Ishikawa (cell line): ENCODE results near the gene TMPRSS11B.

ENCODE experiments used
- CEBPB ChIP-seq: IDR thresholded peaks from 2 replicates; pipeline ENCODE4 v1.6.1; 2012
- CREB1 ChIP-seq: IDR thresholded peaks from 2 replicates; pipeline ENCODE4 v1.6.1; 2012; ENCODE audit warnings: low read depth
- EGR1 ChIP-seq: IDR thresholded peaks from 2 replicates; pipeline ENCODE4 v1.6.1; 2012
- EP300 ChIP-seq: IDR thresholded peaks from 2 replicates; pipeline ENCODE4 v1.6.1; 2012; ENCODE audit warnings: borderline replicate concordance
- FOXM1 ChIP-seq: IDR thresholded peaks from 2 replicates; pipeline ENCODE4 v1.6.1; 2012; ENCODE audit warnings: low read depth, borderline replicate concordance
- MAX ChIP-seq: IDR thresholded peaks from 2 replicates; pipeline ENCODE4 v1.6.1; 2012
- NFIC ChIP-seq: IDR thresholded peaks from 2 replicates; pipeline ENCODE4 v1.6.1; 2012
- RAD21 ChIP-seq: IDR thresholded peaks from 2 replicates; pipeline ENCODE4 v1.6.1; 2012; ENCODE audit warnings: low read depth
- REST ChIP-seq: IDR thresholded peaks from 2 replicates; pipeline ENCODE4 v1.6.1; 2012; ENCODE audit warnings: low read depth, mild to moderate bottlenecking
- TAF1 ChIP-seq: IDR thresholded peaks from 2 replicates; pipeline ENCODE4 v1.6.1; 2012; ENCODE audit warnings: low read depth, mild to moderate bottlenecking
- TCF12 ChIP-seq: IDR thresholded peaks from 2 replicates; pipeline ENCODE4 v1.6.1; 2012; ENCODE audit warnings: low read depth
- TEAD4 ChIP-seq: IDR thresholded peaks from 2 replicates; pipeline ENCODE4 v1.6.1; 2012
- USF1 ChIP-seq: IDR thresholded peaks from 2 replicates; pipeline ENCODE4 v1.6.1; 2012
- YY1 ChIP-seq: IDR thresholded peaks from 2 replicates; pipeline ENCODE4 v1.6.1; 2012; ENCODE audit warnings: low read depth
- ZBTB7A ChIP-seq: IDR thresholded peaks from 2 replicates; pipeline ENCODE4 v1.6.1; 2012; ENCODE audit warnings: low read depth

TMPRSS11B gene

GRCh38 chr4:68256284-68256683 lies 10.8 kb upstream of the TMPRSS11B start:
- TF ChIP-seq RAD21 (no peak), ZBTB7A (no peak), CREB1 (no peak), TCF12 (no peak), EGR1 (no peak), YY1 (no peak), TAF1 (no peak), NFIC (no peak), MAX (no peak), USF1 (no peak), FOXM1 (no peak), REST (no peak), TEAD4 (no peak), EP300 (no peak)

GRCh38 chr4:68250151-68250930 lies 4.8 kb upstream of the TMPRSS11B start:
- TF ChIP-seq FOXM1 (no peak), NFIC (no peak), MAX (no peak), ZBTB7A (no peak), TAF1 (no peak), USF1 (no peak), EP300 (no peak)

- TF ChIP-seq NFIC (no peak), FOXM1 (no peak), EP300 (no peak), CREB1 (no peak), YY1 (no peak), USF1 (no peak)
Measured at GRCh38 chr4:68249434-68249833, 3.9 kb upstream of the TMPRSS11B start.

GRCh38 chr4:68240620-68241019 lies 4.9 kb downstream of the TMPRSS11B start:
- TF ChIP-seq TEAD4 (no peak), RAD21 (no peak), TAF1 (no peak)

- TF ChIP-seq FOXM1: no peak
- no peak for TF ChIP-seq YY1
Measured at GRCh38 chr4:68228568-68228967, 16.9 kb downstream of the TMPRSS11B start.

GRCh38 chr4:68218044-68218443 lies 27.4 kb downstream of the TMPRSS11B start:
- no peak for TF ChIP-seq RAD21
- no peak for TF ChIP-seq USF1
- no peak for TF ChIP-seq CEBPB
- no peak for TF ChIP-seq EP300
- TF ChIP-seq TCF12: no peak
- TF ChIP-seq TAF1: no peak
- no peak for TF ChIP-seq REST
- no peak for TF ChIP-seq ZBTB7A
- no peak for TF ChIP-seq MAX
- TF ChIP-seq YY1: no peak
- TF ChIP-seq CREB1: no peak
- TF ChIP-seq NFIC: no peak
- no peak for TF ChIP-seq EGR1
- TF ChIP-seq FOXM1: no peak
- no peak for TF ChIP-seq TEAD4
